Stimulated activated CD8-positive, alpha-beta memory T cell treated with anti-CD3 and anti-CD28 coated beads, Interleukin-12 subunit alpha, Interleukin-12 subunit beta, amount 100 ng/mL, for 24 hours (primary cell): Measurements from ENCODE around the gene MTAP.

Experiments used
- DNase-seq: peaks from one replicate; pipeline ENCODE4 v3.0.0-alpha.2; 2020; ENCODE audit errors: extremely low read depth

The MTAP gene

DNA sequence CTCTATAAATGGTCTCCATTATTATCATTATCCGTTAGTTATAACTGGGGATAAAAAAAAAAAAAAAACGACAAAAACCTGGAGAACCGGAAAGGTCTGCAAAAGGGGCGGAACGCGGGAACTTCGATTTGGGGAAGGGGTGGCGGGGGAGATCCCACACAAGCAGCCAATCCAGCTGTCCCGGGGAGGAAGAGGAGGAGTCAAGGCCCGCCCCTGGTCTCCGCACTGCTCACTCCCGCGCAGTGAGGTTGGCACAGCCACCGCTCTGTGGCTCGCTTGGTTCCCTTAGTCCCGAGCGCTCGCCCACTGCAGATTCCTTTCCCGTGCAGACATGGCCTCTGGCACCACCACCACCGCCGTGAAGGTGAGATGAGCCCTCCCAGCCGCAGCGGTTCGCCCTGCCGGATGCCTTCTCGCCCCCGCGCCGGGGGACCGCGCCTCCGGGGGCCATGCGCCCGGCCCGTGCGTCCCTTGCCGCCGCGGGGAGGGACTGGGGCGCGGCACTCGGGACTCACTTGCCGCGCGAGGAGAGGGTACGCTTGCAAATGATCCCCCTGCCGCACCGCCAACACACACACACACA, at the start of gene MTAP:
Gene MTAP (plus strand): TSS at position 219 of the 583 bp plus-strand sequence. CDS start 113 bp downstream, at position 332.
- peak; percentile 48 for DNase-seq

GRCh38 chr9:21753523-21753922, 48.9 kb upstream of the MTAP start:
- DNase-seq: no peak

DNA sequence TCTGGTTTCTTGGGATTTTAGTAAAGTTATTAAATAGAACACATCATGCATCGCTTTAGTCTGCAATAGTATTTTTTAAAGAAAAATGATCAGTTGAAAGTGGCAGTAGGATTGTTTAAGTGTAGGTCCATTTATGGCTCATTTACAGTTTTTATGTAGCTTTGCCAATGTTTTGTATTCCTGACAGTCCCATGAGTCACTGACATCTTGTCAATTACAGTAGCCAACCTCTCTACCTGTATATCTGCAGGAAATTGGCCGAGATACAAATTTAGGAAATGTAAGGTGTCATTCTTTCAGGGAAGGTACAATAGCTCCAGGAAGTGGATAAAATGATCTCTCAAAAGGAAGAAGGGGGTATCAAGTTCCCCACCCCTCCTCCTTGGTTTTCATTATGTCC, 47.7 kb upstream of the MTAP start:
- DNase-seq: no peak

- no peak for DNase-seq
Measured at GRCh38 chr9:21758540-21758939, 43.9 kb upstream of the MTAP start.

- no peak for DNase-seq
Measured at GRCh38 chr9:21761309-21761901, 41.0 kb upstream of the MTAP start.

- DNase-seq: no peak
Measured at GRCh38 chr9:21762064-21762463, 40.4 kb upstream of the MTAP start.

DNA sequence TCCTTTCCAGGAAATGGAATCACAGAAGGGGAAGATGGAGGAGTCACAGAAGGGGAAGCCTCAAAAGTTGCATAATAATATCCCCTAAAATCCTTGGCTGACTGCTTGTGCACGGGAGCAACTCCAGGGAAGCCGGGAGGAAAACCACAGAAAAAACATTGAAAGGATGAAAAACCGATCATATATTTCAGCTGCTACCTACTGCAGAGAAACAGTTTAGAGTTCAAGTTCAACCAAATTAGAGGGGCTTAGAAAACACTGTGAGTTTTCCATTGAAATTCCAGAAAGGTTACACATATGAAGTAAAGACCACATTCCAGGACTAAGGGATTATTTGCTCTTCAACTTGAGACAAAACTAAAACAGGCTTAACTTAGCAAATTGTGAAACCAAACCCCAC, 37.6 kb upstream of the MTAP start:
- DNase-seq: no peak

DNA sequence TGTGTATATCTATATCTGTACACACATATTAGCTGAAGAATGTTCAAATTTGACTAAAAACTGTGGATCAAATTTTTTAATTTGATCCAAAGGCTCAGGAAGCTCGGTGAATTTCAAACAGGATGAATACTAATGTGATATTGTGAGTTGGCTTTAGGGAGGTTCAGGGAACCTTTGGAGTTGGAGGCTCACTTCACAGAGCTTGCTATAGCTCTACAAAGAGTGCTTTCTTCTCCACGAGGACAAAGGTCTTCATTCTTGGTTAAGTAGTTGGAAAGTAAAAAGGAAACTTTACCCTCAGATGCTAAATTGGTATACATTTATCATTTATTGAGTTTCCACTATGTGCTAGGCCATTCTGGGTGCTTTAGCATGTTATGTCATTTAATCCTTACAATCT, 36.3 kb upstream of the MTAP start:
- DNase-seq: no peak

- no peak for DNase-seq
Measured at GRCh38 chr9:21770871-21771560, 31.4 kb upstream of the MTAP start.

DNA sequence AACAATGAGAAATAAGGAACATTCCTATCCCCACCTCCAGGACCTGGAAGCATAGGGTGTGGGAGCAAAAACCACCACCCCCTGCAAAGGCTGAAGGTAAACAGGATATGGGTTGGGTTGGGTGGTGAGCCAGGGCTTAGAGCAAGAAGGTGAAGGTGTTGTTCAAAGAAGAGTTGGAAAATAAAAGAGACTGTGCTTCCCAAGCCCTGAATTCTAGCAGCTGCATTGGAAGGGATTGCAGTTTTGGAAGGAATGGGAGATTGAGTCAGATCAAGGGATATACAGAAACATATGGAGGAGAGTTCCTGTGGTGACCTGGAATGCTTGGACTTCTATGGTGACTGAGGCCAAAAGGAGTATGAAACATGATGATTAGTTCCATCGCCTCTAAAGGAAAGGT, 24.7 kb upstream of the MTAP start:
- DNase-seq: no peak

DNA sequence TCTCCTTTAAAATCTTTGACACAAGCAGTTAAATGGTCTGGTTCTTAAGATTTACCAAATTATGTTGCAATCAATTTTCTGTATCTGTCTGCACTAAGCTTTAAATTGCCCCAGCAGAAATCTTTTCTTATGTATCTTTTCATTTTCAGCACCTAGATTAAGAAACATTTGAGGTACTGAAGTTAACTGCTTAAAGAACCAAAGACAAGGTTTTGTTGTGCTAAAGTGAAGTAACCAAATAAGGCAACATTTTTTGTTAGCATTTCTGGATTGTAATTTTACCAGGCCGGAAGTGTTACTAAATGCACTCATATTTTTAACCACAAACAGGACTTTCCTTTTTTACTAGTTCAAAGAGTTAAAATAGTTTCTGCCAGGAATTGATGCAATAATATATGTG, 24.1 kb upstream of the MTAP start:
- no peak for DNase-seq

DNA sequence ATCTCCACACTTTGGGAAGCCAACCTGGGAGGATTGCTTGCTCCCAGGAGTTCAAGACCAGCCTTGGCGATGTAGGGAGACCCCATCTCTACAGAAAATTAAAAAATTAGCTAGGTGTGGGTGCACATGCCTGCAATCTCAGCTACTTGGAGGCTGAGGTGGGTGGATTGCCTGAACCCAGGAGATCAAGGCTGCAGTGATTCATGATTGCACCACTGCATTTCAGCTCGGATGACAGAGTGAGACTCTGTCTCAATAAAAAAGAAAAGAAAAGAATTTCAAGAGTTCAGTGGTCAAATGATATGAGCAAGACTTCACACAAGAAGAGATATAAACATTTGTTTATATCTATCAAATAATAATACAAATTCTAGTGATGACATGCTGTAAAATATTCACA, 23.0 kb upstream of the MTAP start:
- DNase-seq: no peak

GRCh38 chr9:21781656-21782055, 20.8 kb upstream of the MTAP start:
- no peak for DNase-seq

- DNase-seq: no peak
Measured at GRCh38 chr9:21782205-21782604, 20.2 kb upstream of the MTAP start.

DNA sequence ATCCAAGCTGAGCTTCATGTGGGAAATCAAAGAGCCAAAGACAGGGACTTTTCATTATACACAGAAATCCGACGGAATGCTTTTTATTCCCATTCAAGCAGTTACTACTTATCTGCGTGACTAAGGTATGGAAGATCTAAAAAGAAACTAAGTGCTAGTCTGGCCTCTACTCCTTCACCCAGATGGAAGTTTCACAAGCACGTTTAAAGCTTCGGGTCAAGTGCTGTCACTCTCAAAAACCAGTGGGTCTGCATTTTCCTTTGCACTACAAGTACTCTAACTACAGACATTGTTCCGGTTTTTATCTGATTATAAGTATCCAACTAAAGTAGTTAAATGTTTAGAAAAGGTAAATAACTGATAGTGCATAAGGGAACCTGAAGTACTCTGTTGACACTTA, 13.7 kb upstream of the MTAP start:
- no peak for DNase-seq

DNA sequence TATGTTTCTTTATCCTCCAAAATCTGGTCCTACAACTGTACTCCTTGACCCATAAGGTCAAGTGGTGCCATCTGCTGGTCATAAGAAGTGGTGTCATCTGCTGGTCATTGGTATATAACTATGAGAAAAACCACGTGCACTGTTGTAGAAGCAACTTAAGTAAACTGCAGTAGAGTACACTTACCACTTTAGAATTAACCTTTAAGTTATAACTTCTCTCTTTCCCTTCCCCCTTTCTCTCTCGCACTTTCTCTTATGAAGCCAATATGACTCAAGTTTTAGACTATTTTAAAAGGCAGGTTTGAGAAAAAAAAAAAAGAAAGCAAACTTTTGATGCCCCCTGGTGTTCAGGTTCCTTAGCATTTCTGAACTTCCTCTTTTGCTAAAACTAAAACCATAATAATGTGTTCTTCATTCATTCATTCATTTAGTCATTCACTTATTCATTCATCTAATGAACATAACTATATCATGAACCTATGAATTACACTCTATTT, 12.8 kb upstream of the MTAP start:
- no peak for DNase-seq

DNA sequence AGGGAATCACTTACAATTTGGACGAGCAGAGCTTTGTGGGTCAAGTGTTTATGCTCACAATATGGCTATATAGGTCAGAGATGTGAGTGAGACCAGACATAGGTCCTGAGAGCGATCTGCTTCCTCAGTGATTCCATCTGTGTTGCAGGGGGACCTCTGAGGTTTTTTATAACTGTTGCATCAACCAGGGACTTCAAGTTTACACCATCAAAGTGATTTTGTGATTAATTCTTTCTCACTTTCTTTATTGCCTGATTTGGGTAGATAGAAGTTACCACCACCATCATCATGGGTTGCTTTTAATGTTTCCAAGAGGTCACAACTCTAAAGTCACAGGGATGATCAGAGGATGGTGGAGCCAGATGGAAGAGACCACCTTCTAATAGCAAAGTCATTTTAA, 7.0 kb upstream of the MTAP start:
- no peak for DNase-seq

- DNase-seq: no peak
Measured at GRCh38 chr9:21796768-21797167, 5.7 kb upstream of the MTAP start.

DNA sequence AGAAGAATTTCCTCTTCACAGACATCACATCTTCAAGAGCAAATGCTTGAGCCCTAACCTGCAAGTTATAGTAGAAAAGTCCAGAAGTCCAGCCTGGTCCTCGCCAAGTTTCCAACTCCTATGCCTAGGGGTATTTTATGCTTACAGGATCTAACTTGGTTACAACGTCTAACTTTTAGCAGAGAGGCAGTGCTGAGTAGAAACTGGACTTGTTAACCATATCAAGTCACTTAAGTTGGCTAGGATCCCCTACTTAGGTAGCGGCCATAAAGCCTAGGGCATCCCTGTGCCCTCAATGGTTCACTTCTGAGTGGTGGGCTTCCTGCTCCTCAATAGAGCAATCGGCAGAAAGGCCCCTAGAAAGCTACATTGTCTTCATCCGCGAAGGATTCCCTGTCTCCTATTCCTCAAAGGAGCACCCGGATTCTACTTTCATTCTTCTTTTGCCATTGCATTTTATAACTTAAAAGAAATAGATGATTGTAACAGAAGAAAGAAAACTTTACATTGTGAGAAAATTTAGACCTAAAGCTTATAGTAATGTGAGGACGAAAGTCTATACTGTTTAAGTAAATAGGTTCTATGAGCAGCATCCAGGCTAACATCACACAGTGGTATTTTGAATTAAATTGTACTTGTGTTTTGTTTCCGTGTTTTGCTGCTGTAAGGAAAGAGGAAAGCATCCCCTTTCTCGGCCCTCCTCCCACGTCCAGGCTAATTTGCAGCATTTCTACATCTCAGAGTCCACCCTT, 1.3 kb upstream of the MTAP start:
- DNase-seq: no peak

- no peak for DNase-seq
Measured at GRCh38 chr9:21801683-21802417, 586 bp upstream of the MTAP start.

DNA sequence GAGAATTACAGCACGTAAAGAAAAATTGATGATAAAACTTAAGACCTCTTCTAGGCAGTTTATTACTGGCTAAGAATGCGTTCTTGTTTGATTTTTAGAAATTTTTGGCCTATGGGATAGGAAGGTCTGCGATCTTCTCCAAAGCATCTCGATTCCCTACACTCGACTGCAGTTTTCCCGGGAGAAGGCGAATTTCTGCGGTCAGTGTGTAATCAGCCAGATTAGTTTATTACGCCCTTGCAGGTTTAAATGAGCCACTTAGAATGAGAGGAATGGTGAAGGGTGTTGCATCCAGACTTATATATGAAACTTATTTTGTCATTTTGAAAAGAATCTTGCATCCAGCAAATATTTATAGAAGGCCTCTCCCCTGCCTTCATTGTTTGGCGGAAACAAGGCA, 1.2 kb downstream of the MTAP start:
- no peak for DNase-seq

- no peak for DNase-seq
Measured at GRCh38 chr9:21804331-21804730, 1.9 kb downstream of the MTAP start.
